Astrocyte of the spinal cord (primary cell): ENCODE measurements around the gene MACC1.

ENCODE experiments used
- DNase-seq: peaks from one replicate; pipeline ENCODE4 v3.0.0; 2011; ENCODE audit warnings: low read depth, low spot score
- H3K4me3 ChIP-seq: 2 replicates; pipeline ENCODE4 v1.5.1; 2011; ENCODE audit warnings: low read depth, mild to moderate bottlenecking, low read length, moderate library complexity
- in situ Hi-C: cut with HindIII; loops from 2 replicates; pipeline ENCODE4 v1.10.0; 2017; ENCODE audit warnings: low sequenced_read_pairs
- TF ChIP-seq, protein P1 (sequence below): IDR thresholded peaks from 2 replicates; pipeline ENCODE4 v1.5.1; 2012; ENCODE audit warnings: low read depth, mild to moderate bottlenecking, low read length, inconsistent platforms

The MACC1 gene

GRCh38 chr7:20238194-20238753 lies 21.1 kb upstream of the MACC1 start:
- no peak overlapping the region for H3K4me3 ChIP-seq

DNA sequence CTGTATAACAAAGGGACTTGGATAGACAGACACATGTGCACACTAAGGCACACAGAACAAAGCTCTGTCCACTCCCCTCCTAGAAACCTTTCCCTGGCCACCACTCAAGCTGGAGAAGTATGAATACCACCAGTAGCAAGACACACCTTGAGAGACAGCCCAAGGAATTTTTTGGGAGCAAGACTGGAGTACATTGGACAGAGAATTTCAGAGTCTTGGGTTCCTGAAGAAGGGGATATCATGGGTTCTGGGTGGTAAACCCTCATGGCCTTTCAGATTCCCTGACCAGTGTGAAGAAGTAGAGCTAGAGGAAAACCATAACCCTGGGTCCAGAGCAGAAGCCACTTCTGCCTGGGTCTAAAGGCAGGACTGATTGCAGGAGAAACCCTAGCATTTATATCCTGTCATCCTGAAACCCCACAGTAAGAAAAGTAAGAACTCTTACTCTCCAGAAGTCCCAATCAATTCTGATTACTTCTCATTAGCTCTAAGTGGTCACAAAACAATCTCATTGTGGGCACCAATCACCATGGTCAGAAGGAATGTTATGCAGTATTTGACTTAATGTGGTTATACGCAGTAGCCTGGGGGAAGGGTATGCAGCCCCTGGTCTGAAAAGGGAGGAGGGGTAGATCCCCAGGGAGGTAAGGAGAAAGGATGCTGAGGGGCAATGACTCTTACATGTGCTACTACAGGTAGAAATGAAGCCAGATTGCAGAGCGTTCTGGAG lies 20.4 kb upstream of the MACC1 start:
- DNase-seq, result no peak
- TF ChIP-seq, protein P1, sequence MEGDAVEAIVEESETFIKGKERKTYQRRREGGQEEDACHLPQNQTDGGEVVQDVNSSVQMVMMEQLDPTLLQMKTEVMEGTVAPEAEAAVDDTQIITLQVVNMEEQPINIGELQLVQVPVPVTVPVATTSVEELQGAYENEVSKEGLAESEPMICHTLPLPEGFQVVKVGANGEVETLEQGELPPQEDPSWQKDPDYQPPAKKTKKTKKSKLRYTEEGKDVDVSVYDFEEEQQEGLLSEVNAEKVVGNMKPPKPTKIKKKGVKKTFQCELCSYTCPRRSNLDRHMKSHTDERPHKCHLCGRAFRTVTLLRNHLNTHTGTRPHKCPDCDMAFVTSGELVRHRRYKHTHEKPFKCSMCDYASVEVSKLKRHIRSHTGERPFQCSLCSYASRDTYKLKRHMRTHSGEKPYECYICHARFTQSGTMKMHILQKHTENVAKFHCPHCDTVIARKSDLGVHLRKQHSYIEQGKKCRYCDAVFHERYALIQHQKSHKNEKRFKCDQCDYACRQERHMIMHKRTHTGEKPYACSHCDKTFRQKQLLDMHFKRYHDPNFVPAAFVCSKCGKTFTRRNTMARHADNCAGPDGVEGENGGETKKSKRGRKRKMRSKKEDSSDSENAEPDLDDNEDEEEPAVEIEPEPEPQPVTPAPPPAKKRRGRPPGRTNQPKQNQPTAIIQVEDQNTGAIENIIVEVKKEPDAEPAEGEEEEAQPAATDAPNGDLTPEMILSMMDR, result no peak
- H3K4me3 ChIP-seq, result no peak overlapping the region
- in situ Hi-C loops, result no loop called here

More at GRCh38 chr7:20238194-20238753, 21.1 kb upstream of the MACC1 start:
- TF ChIP-seq, protein P1, result no peak
- no peak for DNase-seq
- in situ Hi-C loops, result no loop called here

GRCh38 chr7:20236790-20237189 lies 19.6 kb upstream of the MACC1 start:
- in situ Hi-C loops, result no loop called here
- peak; percentile 22 for DNase-seq

GRCh38 chr7:20236043-20236442 lies 18.9 kb upstream of the MACC1 start:
- in situ Hi-C loops, result no loop called here
- TF ChIP-seq, protein P1, result no peak
- DNase-seq, result no peak
- H3K4me3 ChIP-seq, result no peak overlapping the region

More at GRCh38 chr7:20236790-20237189, 19.6 kb upstream of the MACC1 start:
- no peak overlapping the region for H3K4me3 ChIP-seq
- TF ChIP-seq, protein P1, result no peak

DNA sequence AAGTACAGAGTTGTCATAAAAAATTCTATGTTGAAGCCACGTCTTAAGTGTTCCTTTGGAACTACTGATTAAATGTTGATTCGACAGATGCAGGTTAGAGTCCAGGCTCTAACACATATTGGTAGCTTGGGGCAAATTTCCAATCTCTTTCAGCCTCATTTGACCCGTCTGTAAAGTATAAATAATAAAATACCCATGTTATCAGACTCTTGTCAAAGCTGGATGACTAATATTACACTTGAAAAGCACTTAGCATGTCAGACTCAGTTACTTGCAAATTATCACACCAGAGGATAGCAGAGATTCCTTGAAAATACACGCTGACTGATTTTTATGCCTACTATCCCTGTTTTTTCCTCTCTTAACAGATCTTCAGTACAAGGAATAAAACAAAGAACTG lies 18.1 kb upstream of the MACC1 start:
- no peak for DNase-seq
- TF ChIP-seq, protein P1, result no peak
- no peak overlapping the region for H3K4me3 ChIP-seq
- in situ Hi-C loops, result no loop called here

DNA sequence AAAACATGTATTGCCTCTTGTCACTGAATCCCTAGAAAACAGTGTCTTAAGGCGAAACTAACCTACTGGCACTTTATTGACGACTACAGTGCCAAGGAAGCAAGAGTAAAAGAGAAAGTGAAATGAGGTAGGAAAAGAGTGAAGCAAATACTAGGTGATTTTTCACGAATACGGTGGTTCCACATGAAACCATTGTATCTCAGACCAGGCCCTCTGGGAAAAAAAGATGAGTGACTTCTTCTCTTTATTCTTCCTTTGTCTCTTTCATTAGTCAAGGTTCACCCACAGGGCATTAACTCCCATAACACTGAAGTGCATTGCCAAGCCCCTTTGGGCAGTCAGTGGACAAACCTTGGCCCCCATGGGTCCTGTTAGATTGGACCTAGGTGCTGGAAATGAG lies 16.2 kb upstream of the MACC1 start:
- in situ Hi-C loops, result no loop called here
- H3K4me3 ChIP-seq, result no peak overlapping the region
- TF ChIP-seq, protein P1, result no peak
- DNase-seq, result no peak
